HG02759 (cell line): ENCODE measurements around the gene ABCB4.

Experiments
- ATAC-seq: cut with Tn5 transposase; IDR thresholded peaks from one replicate; pipeline ENCODE4 v1.9.1; 2021; ENCODE audit warnings: mild to moderate bottlenecking, moderate library complexity; ENCODE audit not compliant: unreplicated experiment

The ABCB4 gene

DNA sequence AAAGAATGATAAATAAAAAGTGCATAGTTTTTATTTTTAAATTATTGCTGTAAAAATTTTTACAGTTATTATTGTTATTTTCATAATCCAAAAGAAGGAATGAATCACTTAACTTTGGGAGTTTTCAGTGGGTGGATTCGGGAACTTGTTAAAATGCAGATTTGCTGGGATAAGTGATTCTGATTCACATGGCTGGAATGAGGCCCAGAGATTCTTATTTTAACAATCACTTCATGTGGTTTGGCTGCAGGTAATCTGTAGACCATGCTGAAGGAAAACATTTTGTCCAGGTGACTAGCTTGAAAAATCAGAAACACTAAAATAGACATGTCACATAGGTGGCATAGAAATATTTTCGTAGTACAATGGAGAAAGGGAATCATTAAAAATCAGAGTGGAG, 116.1 kb downstream of the ABCB4 start:
- ATAC-seq = no peak

DNA sequence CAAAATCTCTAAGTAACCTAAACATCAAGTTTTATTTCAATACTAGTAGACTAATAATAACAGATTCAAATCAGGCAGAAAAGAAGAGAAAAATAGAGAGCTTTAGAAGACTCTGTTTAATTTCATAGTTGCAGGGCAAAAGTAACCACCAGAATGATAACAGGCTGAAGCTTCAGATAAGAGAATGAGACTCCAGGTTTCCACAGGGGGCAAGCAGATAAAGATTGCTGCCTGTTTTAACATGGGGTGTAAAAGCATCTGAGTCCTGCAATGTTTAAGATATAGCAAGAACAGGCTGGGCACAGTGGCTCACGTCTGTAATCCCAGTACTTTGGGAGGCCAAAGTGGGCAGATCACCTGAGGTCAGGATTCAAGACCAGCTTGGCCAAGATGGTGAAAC, 119.0 kb downstream of the ABCB4 start:
- ATAC-seq = no peak

DNA sequence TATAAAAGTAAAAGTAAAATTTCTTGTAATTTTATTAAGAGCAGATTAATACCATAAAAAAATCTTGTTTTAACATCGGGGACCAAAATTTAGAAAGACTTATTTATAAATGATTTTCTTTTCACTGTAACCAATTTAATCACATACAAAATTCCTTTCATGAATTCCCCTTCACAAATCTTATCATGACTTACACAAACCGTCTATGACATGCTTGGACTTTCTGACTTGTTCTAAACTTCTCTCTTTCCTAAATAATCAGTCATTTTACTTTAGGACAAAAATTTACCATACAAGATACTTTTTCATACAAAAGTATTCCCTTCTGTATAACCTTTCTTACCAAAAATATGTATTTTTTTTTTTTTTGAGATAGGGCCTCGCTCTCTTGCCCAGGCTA, 120.7 kb downstream of the ABCB4 start:
- no peak for ATAC-seq
